Stimulated activated memory B cell treated with anti-CD40 and anti-IgM and Interleukin-4, amounts not matched to agents 10 μg/mL and 1 μg/mL and 100 μg/mL, for 72 hours (primary cell): Measurements from ENCODE around the gene ARAP1.

Experiments used
- ATAC-seq: fragments of 150-1000 bp; cut with Tn5 transposase; 2 replicates; pipeline ENCODE4 v1.10.0; 2021
- H3K27ac Mint-ChIP-seq: one replicate; pipeline ENCODE4 v1.8.0; 2022; ENCODE audit warnings: mild to moderate bottlenecking, mixed read lengths
- H3K27me3 Mint-ChIP-seq: one replicate; pipeline ENCODE4 v1.8.0; 2022; ENCODE audit warnings: mixed read lengths
- H3K36me3 Mint-ChIP-seq: one replicate; pipeline ENCODE4 v1.8.0; 2022; ENCODE audit warnings: mixed read lengths
- H3K4me1 Mint-ChIP-seq: one replicate; pipeline ENCODE4 v1.8.0; 2022; ENCODE audit warnings: mixed read lengths
- H3K4me3 Mint-ChIP-seq: one replicate; pipeline ENCODE4 v1.8.0; 2022; ENCODE audit warnings: mild to moderate bottlenecking, moderate library complexity, mixed read lengths
- H3K9me3 Mint-ChIP-seq: one replicate; pipeline ENCODE4 v1.8.0; 2022; ENCODE audit warnings: mixed read lengths

Gene ARAP1

GRCh38 chr11:72673943-72674828 is 78.0 kb downstream of the ARAP1 start, which contains the start of gene PDE2A:
Gene PDE2A, minus strand, starts transcription at chr11:72674422. Its CDS starts 215 bp downstream, at chr11:72674207.
- Mint-ChIP-seq H3K36me3 (no peaks in the 10 kb centered on the region), H3K4me3 (no peak within 1 kb of the TSS), H3K27me3 (peaks cover 76% of the 10 kb centered on the region), H3K27ac (no peak within 1 kb of the TSS), H3K9me3 (no peaks in the 10 kb centered on the region), H3K4me1 (peaks cover 48% of the 10 kb centered on the region)
- no peak for ATAC-seq

GRCh38 chr11:72673284-72673942 is 78.8 kb downstream of the ARAP1 start:
- Mint-ChIP-seq H3K36me3 (no peaks in the 10 kb centered on the region), H3K9me3 (no peaks in the 10 kb centered on the region), H3K4me3 (no peak overlapping the region), H3K4me1 (peaks cover 43% of the 10 kb centered on the region), H3K27me3 (peaks cover 74% of the 10 kb centered on the region), H3K27ac (no peak overlapping the region)
- no peak for ATAC-seq

DNA sequence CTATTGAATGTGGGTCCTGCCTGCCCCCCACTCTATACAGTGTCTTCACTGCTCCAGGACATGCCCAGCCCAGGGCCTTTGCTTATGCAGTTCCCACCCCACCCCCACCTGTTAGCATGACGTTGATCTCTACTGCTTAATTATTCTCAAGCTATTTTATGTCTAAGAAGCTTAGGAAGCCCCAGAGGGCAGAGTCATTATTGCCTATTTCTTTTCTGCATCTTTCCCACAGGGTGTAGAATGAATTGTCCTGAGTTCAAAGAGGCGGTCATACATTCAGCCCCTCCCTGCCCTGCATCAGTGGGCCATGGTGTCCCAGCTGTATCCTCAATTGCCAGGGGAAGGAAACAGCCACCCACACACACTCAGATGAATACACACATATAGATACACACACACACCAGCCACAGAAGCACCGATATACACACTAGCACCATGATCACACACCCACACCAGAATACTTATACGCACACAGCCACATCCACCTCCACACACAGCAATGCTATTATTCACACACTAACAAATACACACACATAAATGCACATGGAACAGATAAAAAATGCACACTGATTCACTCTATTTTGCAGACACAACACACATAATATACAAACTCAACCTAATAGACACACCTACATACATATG is 79.5 kb downstream of the ARAP1 start:
- Mint-ChIP-seq H3K36me3 (no peaks in the 10 kb centered on the region), H3K27me3 (peaks cover 69% of the 10 kb centered on the region), H3K27ac (no peak overlapping the region), H3K4me1 (peaks cover 38% of the 10 kb centered on the region), H3K9me3 (no peaks in the 10 kb centered on the region), H3K4me3 (no peak overlapping the region)
- ATAC-seq = no peak

DNA sequence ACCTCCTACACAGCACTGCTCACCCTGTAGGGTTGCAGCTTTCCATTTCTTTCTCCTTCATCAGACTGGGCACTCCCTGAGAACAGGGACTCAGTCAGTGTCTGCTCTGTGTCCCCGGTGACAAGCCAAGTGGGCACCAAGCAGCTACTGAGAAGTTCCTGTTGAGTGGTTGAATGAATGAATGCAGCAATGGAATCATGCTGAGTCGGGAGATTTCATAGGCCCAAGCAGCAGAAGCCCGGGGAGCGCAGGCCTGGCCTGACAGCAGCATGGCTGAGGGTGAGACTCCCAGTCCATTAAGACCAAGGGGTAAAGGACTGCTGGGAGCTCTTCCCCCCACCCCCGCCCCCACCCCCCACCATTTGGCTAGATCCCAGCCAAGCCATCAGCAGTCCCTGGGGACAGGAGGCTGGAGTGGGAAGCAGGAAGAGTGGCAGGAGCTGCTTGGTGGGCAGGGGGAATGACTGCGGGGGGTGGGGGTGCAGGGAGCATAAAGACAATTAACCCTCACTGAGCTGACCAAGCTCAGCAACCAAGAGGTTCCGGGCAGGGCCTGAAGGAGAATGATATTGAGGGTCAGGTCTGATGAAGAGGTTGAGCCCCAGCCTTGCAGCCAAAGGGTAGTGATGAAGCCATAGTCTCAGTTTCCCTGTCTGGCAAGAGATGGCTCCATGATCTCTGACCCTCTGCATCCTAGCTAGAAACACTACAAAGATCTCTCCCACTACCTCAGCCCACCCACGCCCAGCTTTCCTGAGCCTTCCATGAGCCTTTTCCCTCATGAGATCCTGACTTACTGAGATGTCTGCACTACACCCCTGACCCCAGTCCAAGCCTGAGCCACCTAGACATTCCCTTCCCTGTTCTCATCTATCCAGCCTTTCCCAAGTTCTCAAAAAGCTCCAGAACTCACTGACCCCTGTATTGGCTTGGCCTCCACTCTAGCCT is 80.8 kb downstream of the ARAP1 start:
- Mint-ChIP-seq H3K4me3 (no peak overlapping the region), H3K4me1 (peaks cover 29% of the 10 kb centered on the region), H3K9me3 (no peaks in the 10 kb centered on the region), H3K36me3 (no peaks in the 10 kb centered on the region), H3K27me3 (peaks cover 71% of the 10 kb centered on the region), H3K27ac (no peak overlapping the region)
- ATAC-seq = no peak

GRCh38 chr11:72670041-72670440 is 82.2 kb downstream of the ARAP1 start:
- H3K27ac Mint-ChIP-seq = no peak overlapping the region
- H3K9me3 Mint-ChIP-seq = no peaks in the 10 kb centered on the region
- no peak for ATAC-seq
- H3K27me3 Mint-ChIP-seq = peaks cover 73% of the 10 kb centered on the region
- H3K36me3 Mint-ChIP-seq = no peaks in the 10 kb centered on the region
- no peak overlapping the region for H3K4me3 Mint-ChIP-seq
- H3K4me1 Mint-ChIP-seq = peaks cover 29% of the 10 kb centered on the region

- no peak overlapping the region for H3K4me3 Mint-ChIP-seq
- ATAC-seq = peak; percentile 52
- no peaks in the 10 kb centered on the region for H3K9me3 Mint-ChIP-seq
- H3K27ac Mint-ChIP-seq = no peak overlapping the region
- peaks cover 27% of the 10 kb centered on the region for H3K4me1 Mint-ChIP-seq
- H3K36me3 Mint-ChIP-seq = no peaks in the 10 kb centered on the region
- H3K27me3 Mint-ChIP-seq = peaks cover 73% of the 10 kb centered on the region
These were observed 82.7 kb downstream of the ARAP1 start for GRCh38 chr11:72669527-72669926.

GRCh38 chr11:72668629-72669347 is 83.4 kb downstream of the ARAP1 start:
- peaks cover 73% of the 10 kb centered on the region for H3K27me3 Mint-ChIP-seq
- H3K27ac Mint-ChIP-seq = no peak overlapping the region

DNA sequence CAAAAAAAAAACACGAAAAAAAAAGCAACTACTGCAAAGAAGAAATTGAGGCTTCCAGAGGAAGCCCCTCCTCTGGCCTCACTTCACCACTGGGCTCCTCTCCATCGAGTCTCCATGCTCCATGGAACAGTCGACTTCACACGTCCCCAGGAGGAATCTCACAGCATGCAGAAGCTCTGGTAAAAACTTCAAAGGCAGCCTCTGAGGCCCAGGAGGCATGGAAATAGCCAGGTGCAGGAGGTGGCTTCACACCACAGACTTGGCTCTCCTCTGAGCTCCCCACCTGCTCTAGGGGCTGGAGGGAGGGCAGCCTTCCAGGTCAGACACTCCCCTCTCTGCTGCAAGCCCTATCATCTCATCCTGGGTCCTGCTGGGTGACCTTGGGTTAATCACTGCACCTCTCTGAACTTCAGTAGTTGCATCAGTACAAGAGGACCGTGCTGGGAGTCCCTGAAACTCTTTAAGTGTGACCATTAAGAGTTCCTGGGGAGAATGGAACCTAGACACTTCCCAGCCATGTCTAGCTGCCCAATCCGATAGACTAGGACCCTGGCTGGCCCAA is 86.2 kb downstream of the ARAP1 start:
- Mint-ChIP-seq H3K27ac (no peak overlapping the region), H3K9me3 (no peaks in the 10 kb centered on the region), H3K36me3 (no peaks in the 10 kb centered on the region), H3K4me1 (peaks cover 5% of the 10 kb centered on the region), H3K4me3 (no peak overlapping the region), H3K27me3 (peaks cover 71% of the 10 kb centered on the region)
- no peak for ATAC-seq

More at GRCh38 chr11:72668629-72669347, 83.4 kb downstream of the ARAP1 start:
- no peaks in the 10 kb centered on the region for H3K9me3 Mint-ChIP-seq
- H3K36me3 Mint-ChIP-seq = no peaks in the 10 kb centered on the region
- peaks cover 21% of the 10 kb centered on the region for H3K4me1 Mint-ChIP-seq
- no peak overlapping the region for H3K4me3 Mint-ChIP-seq
- ATAC-seq = peak; percentile 94

GRCh38 chr11:72662036-72662435 is 90.2 kb downstream of the ARAP1 start:
- H3K27ac Mint-ChIP-seq = no peak overlapping the region
- no peak for ATAC-seq

DNA sequence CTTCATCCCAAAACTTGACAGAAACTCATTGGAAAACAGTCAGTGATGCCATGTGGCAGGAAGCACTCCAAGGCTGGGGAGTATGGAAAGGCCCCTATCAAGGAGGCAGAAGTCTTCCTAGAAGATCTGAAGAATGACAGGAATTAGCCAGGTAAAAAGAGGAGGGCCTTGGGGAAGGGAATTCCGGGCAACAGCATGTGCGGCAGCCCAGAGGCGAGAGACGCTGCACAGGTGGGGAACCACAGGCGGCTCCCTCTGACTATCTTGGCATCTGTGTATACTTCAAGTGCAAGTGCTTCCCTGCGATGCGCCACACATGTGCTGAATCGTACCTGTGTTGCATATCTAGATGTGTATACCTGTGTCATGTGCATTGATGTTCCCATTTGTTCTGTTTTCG is 90.7 kb downstream of the ARAP1 start:
- no peak overlapping the region for H3K4me3 Mint-ChIP-seq
- H3K4me1 Mint-ChIP-seq = peaks cover 5% of the 10 kb centered on the region
- ATAC-seq = no peak
- peaks cover 86% of the 10 kb centered on the region for H3K27me3 Mint-ChIP-seq
- no peaks in the 10 kb centered on the region for H3K36me3 Mint-ChIP-seq
- no peak overlapping the region for H3K27ac Mint-ChIP-seq
- no peaks in the 10 kb centered on the region for H3K9me3 Mint-ChIP-seq

More at GRCh38 chr11:72662036-72662435, 90.2 kb downstream of the ARAP1 start:
- Mint-ChIP-seq H3K36me3 (no peaks in the 10 kb centered on the region), H3K9me3 (no peaks in the 10 kb centered on the region), H3K4me3 (no peak overlapping the region), H3K27me3 (peaks cover 85% of the 10 kb centered on the region), H3K4me1 (peaks cover 5% of the 10 kb centered on the region)

DNA sequence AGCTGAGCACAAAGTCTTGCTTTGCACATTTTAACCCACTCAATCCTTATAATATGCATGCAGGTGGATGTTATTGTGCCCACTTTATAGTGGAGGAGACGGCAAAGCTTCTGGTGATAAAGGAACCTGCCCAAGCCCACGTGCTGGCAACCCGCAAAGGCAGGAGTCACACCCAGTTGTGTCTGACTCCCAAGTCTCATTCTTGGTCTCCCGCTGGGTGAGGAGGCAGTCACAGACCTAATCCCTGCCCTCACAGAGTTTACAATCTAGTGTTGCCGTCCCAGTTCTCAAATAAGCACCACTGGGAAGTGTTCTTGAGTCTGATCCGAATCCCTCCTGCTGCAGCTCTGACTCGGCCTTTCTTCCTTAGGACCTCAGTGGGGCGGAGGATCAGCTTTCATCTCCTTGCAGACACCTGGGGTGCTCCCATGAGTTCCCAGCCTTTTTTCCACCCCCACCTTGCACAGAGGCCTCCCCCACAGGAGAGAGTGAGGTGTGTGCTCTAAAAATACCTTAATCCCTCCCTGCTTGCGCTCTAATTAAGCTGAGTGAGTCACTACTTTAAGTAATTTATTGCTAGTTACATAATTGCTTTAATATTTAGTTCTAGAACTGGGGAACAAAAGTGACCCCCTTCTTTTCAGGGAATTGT is 93.1 kb downstream of the ARAP1 start:
- Mint-ChIP-seq H3K9me3 (no peaks in the 10 kb centered on the region), H3K4me1 (peaks cover 5% of the 10 kb centered on the region), H3K27me3 (peaks cover 75% of the 10 kb centered on the region), H3K36me3 (no peaks in the 10 kb centered on the region), H3K27ac (no peak overlapping the region), H3K4me3 (no peak overlapping the region)
- ATAC-seq = no peak

DNA sequence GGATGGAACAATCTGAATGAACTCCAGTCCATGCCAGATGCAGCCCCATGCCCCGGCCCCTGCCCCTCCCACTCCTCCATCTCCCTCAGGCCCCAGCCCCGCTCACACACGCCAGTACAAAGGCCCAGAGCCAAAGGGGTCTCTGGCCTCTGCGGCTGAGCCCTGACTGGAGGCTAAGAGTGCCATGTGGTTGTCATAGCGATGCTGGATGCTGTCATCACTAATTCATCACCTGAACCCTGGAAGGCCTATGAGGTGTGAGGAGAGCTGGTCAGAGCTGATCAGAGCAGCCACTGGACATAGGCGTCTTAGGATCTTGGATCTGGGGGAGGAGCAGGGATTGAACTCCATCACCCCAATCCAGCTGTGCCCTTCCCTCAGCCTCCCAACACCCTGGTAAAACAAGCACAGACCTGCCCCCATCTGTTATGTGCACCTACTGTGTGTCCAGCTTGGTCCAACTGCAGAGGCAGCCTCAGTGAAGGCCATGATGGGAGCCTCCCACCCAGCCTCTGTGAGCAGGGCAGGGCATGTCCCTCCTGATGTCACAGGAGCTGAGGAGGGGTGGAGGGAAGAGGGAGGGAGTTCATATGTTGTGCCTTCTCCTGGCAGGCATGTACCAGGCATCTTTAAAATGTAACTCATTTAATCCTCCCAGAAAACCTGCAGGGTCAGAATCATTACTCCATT is 94.7 kb downstream of the ARAP1 start:
- H3K4me1 Mint-ChIP-seq = no peaks in the 10 kb centered on the region
- H3K4me3 Mint-ChIP-seq = no peak overlapping the region
- no peaks in the 10 kb centered on the region for H3K9me3 Mint-ChIP-seq
- H3K36me3 Mint-ChIP-seq = no peaks in the 10 kb centered on the region
- H3K27me3 Mint-ChIP-seq = peaks cover 71% of the 10 kb centered on the region
- H3K27ac Mint-ChIP-seq = no peak overlapping the region
- ATAC-seq = no peak

DNA sequence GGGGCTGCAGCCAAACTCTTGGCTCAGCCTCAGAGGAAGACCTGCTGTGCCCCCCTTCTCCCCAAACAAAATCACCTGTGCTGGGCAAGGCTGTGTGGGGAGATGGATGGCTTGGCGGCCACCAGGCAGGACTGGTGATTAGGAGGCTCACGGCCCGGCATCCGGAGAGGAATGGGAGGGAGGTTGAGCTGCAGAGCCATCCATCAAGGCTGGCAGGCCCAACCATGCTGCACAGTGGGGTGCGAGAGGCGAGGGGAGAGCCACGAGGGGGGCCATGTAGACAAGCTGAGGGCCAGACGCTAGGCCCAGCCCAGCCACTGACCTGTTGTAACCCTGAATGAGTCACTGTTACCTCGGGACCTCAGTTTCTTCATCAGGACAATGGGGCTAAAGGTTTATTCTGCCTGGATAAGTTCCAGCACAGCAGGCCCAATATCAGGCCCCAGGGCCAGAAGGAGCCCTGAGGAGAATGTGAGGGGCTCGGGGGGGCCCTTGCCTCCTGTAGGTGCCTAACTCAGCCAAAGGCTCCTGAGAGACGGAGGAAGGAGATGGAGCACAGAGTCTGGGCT is 96.2 kb downstream of the ARAP1 start:
- Mint-ChIP-seq H3K27ac (no peak overlapping the region), H3K4me1 (no peaks in the 10 kb centered on the region), H3K36me3 (no peaks in the 10 kb centered on the region), H3K9me3 (no peaks in the 10 kb centered on the region), H3K4me3 (no peak overlapping the region), H3K27me3 (peaks cover 57% of the 10 kb centered on the region)
- ATAC-seq = no peak
